ENCODE results near the gene PPARD. TPM values are rescaled to one million over a fixed set of nuclear protein-coding genes. Genes with fewer than 3 reads are reported as not detected.

Gene PPARD
- total RNA-seq, 2 donors from 2014 or later: 21.2 to 24.1 TPM

GRCh38 chr6:35400111-35400510 is 57.8 kb downstream of the PPARD start:
- Histone ChIP-seq H3K4me1 (replicated peaks) (no peaks in the 10 kb centered on the region), H3K27me3 (replicated peaks; ENCODE audit: insufficient read depth) (no peaks in the 10 kb centered on the region), H3K9me3 (no peaks in the 10 kb centered on the region), H3K4me3 (no peak overlapping the region), H3K27ac (no peak overlapping the region), H3K36me3 (no peaks in the 10 kb centered on the region)
- WGBS: 99% methylated on average over 5 of the region's 5 CpGs
- intact Hi-C loops (cut with DNase I): no loop called here
- TF ChIP-seq POLR2A (IDR thresholded peaks at IDR 0.05) (no peak), POLR2AphosphoS5 (IDR thresholded peaks at IDR 0.05) (no peak), CTCF (IDR thresholded peaks at IDR 0.05) (no peak)
- DNase-seq (ENCODE audit: low spot score): no peak

- intact Hi-C loops (cut with DNase I): no loop called here
These were observed 58.5 kb downstream of the PPARD start for GRCh38 chr6:35400901-35401311.

GRCh38 chr6:35401514-35401913 is 59.2 kb downstream of the PPARD start:
- no peaks in the 10 kb centered on the region for H3K9me3 ChIP-seq
- no peak overlapping the region for H3K4me3 ChIP-seq
- WGBS: 86% methylated on average over 5 of the region's 5 CpGs
- intact Hi-C loops (cut with DNase I): no loop called here
- no peaks in the 10 kb centered on the region for H3K36me3 ChIP-seq
- H3K4me1 ChIP-seq (replicated peaks): no peaks in the 10 kb centered on the region
- no peak overlapping the region for H3K27ac ChIP-seq
- no peak for TF ChIP-seq POLR2A (IDR thresholded peaks at IDR 0.05)
- TF ChIP-seq CTCF (IDR thresholded peaks at IDR 0.05): no peak
- TF ChIP-seq POLR2AphosphoS5 (IDR thresholded peaks at IDR 0.05): no peak
- H3K27me3 ChIP-seq (replicated peaks; ENCODE audit: insufficient read depth): no peaks in the 10 kb centered on the region
- DNase-seq (ENCODE audit: low spot score): no peak

More at GRCh38 chr6:35400901-35401311, 58.5 kb downstream of the PPARD start:
- Histone ChIP-seq H3K27ac (no peak overlapping the region), H3K27me3 (replicated peaks; ENCODE audit: insufficient read depth) (no peaks in the 10 kb centered on the region), H3K36me3 (no peaks in the 10 kb centered on the region), H3K9me3 (no peaks in the 10 kb centered on the region), H3K4me3 (no peak overlapping the region), H3K4me1 (replicated peaks) (no peaks in the 10 kb centered on the region)
- no peak for DNase-seq (ENCODE audit: low spot score)
- TF ChIP-seq POLR2A (IDR thresholded peaks at IDR 0.05) (no peak), POLR2AphosphoS5 (IDR thresholded peaks at IDR 0.05) (no peak)
- 73% methylated on average over 5 of the region's 5 CpGs for WGBS

GRCh38 chr6:35402136-35402855 is 59.9 kb downstream of the PPARD start:
- Histone ChIP-seq H3K4me1 (replicated peaks) (no peaks in the 10 kb centered on the region), H3K9me3 (no peaks in the 10 kb centered on the region), H3K27me3 (replicated peaks; ENCODE audit: insufficient read depth) (no peaks in the 10 kb centered on the region), H3K36me3 (no peaks in the 10 kb centered on the region), H3K4me3 (no peak overlapping the region), H3K27ac (no peak overlapping the region)
- TF ChIP-seq POLR2A (IDR thresholded peaks at IDR 0.05): no peak
- no peak for TF ChIP-seq CTCF (IDR thresholded peaks at IDR 0.05)
- TF ChIP-seq POLR2AphosphoS5 (IDR thresholded peaks at IDR 0.05): no peak
- DNase-seq (ENCODE audit: low spot score): no peak
- 77% methylated on average over 8 of the region's 8 CpGs for WGBS
- intact Hi-C loops (cut with DNase I): no loop called here

GRCh38 chr6:35402856-35403191 is 60.5 kb downstream of the PPARD start:
- no peaks in the 10 kb centered on the region for H3K27me3 ChIP-seq (replicated peaks; ENCODE audit: insufficient read depth)
- no peak overlapping the region for H3K4me3 ChIP-seq
- H3K27ac ChIP-seq: no peak overlapping the region
- no peak for DNase-seq (ENCODE audit: low spot score)
- no peak for TF ChIP-seq POLR2AphosphoS5 (IDR thresholded peaks at IDR 0.05)
- no peak for TF ChIP-seq CTCF (IDR thresholded peaks at IDR 0.05)
- TF ChIP-seq POLR2A (IDR thresholded peaks at IDR 0.05): no peak
- intact Hi-C loops (cut with DNase I): no loop called here
- no peaks in the 10 kb centered on the region for H3K9me3 ChIP-seq
- no peaks in the 10 kb centered on the region for H3K36me3 ChIP-seq
- 89% methylated on average over 5 of the region's 5 CpGs for WGBS
- no peaks in the 10 kb centered on the region for H3K4me1 ChIP-seq (replicated peaks)
